GM12878 (cell line): ENCODE data around the gene NPC1. TPM values are rescaled to one million over a fixed set of nuclear protein-coding genes. Genes with fewer than 3 reads are reported as not detected.

Experiments
- ATAC-seq: fragments of 200-7000 bp; cut with Tn5 transposase; 3 replicates; pipeline ENCODE4 v1.9.1; 2020; ENCODE audit warnings: mild to moderate bottlenecking, moderate library complexity
- BruUV-seq: library from RNA; stranded (reverse); fragments of 400-500 nt; replicated peaks from 2 replicates; lab custom pipeline; 2021; lab: Mats Ljungman, UMichigan
- CTCF ChIA-PET: fragments of 300-600 bp; sonication (Branson Sonifier 250); formaldehyde crosslinking; extraction: SDS; loops from one replicate; lab custom pipeline; 2021; ENCODE audit warnings: inconsistent platforms; lab: Yijun Ruan, JAX
- POLR2A ChIA-PET: fragments of 350-600 bp; formaldehyde crosslinking; extraction: SDS; loops from one replicate; lab custom pipeline; 2021; ENCODE audit warnings: inconsistent platforms; lab: Charles Lee
- RAD21 ChIA-PET: fragments of 300-600 bp; sonication (Branson Sonifier 250); formaldehyde crosslinking; loops from one replicate; lab custom pipeline; 2023; ENCODE audit warnings: antibody characterized with exemption; ENCODE audit not compliant: unreplicated experiment; lab: Charles Lee
- SMC1A ChIA-PET: fragments of 300-600 bp; sonication (Branson Sonifier 250); formaldehyde crosslinking; loops from one replicate; lab custom pipeline; 2023; ENCODE audit not compliant: unreplicated experiment, uncharacterized antibody; lab: Charles Lee
- DNase-seq: peaks from one replicate; pipeline ENCODE4 v3.0.0-alpha.2; 2011; ENCODE audit warnings: low read depth, low spot score
- FAIRE-seq: peaks from 3 replicates; lab custom pipeline; 2011; peaks lifted over from hg19 to GRCh38; lab: Jason Lieb, UNC
- H2AFZ ChIP-seq: 2 replicates; pipeline ENCODE4 v1.6.0; 2011; ENCODE audit warnings: low read depth, low read length, control low read depth; ENCODE audit not compliant: control insufficient read depth
- H3K27ac ChIP-seq: 2 replicates; pipeline ENCODE4 v1.5.1; 2011; ENCODE audit warnings: control low read depth; ENCODE audit not compliant: control insufficient read depth, insufficient read depth
- H3K27me3 ChIP-seq, 2 experiments: replicated peaks in 1 of 2; 2 replicates each; pipeline versions ENCODE4 v1.6.0 to v1.6.1; 2011; ENCODE audit warnings: low read length in 1 of 2; ENCODE audit not compliant: control insufficient read depth in 2 of 2, insufficient read depth in 2 of 2
- H3K36me3 ChIP-seq, 2 experiments: 2 replicates each; pipeline ENCODE4 v1.5.1; 2011; ENCODE audit warnings: low read length in 1 of 2; ENCODE audit not compliant: control insufficient read depth in 2 of 2, insufficient read depth in 2 of 2
- H3K4me1 ChIP-seq: 2 replicates; pipeline ENCODE4 v1.6.1; 2011; ENCODE audit warnings: mild to moderate bottlenecking, low read length, moderate library complexity, mixed read lengths; ENCODE audit not compliant: control insufficient read depth, insufficient read depth
- H3K4me2 ChIP-seq: 2 replicates; pipeline ENCODE4 v1.6.0; 2011; ENCODE audit warnings: control low read depth; ENCODE audit not compliant: control insufficient read depth, insufficient read depth
- H3K4me3 ChIP-seq: fragments of 200-600 bp; sonication (generic); 2 replicates; pipeline ENCODE4 v1.5.1; 2016
- H3K79me2 ChIP-seq: 2 replicates; pipeline ENCODE4 v1.6.0; 2011; ENCODE audit warnings: low read length; ENCODE audit not compliant: control insufficient read depth, insufficient read depth
- H3K9ac ChIP-seq: 2 replicates; pipeline ENCODE4 v1.8.0; 2011; ENCODE audit warnings: low read length, control low read depth, mixed read lengths; ENCODE audit not compliant: control insufficient read depth, insufficient read depth
- H3K9me3 ChIP-seq: replicated peaks from 3 replicates; pipeline ENCODE4 v1.5.1; 2011; ENCODE audit warnings: mild to moderate bottlenecking, low read length; ENCODE audit not compliant: control insufficient read depth, insufficient read depth
- H4K20me1 ChIP-seq: 2 replicates; pipeline ENCODE4 v1.6.0; 2011; ENCODE audit not compliant: control insufficient read depth, insufficient read depth
- CHD1 ChIP-seq: IDR thresholded peaks from 2 replicates; pipeline ENCODE4 v1.6.1; 2012; ENCODE audit warnings: low read depth, low read length, improper control_type of control experiment
- ETV6 ChIP-seq, 2 experiments: fragments of 450-650 bp in 1 of 2; IDR thresholded peaks in 1 of 2; conservative IDR thresholded peaks in 1 of 2; 2 replicates each; pipeline ENCODE4 v1.6.1; 2014; ENCODE audit warnings: antibody characterized with exemption in 1 of 2, borderline replicate concordance in 1 of 2, low read depth in 1 of 2, mild to moderate bottlenecking in 1 of 2, moderate library complexity in 1 of 2
- FOS ChIP-seq: IDR thresholded peaks from 3 replicates; pipeline ENCODE4 v1.6.1; 2011; ENCODE audit warnings: borderline replicate concordance; ENCODE audit not compliant: insufficient read length; ENCODE audit errors: extremely low read depth
- HDGF ChIP-seq: fragments of 450-650 bp; IDR thresholded peaks from 2 replicates; pipeline ENCODE4 v1.6.1; 2016; ENCODE audit warnings: antibody characterized with exemption
- KDM1A ChIP-seq: fragments of 200-600 bp; sonication (generic); IDR thresholded peaks from 2 replicates; pipeline ENCODE4 v1.6.1; 2016; ENCODE audit warnings: borderline replicate concordance
- LARP7 ChIP-seq: fragments of 450-650 bp; IDR thresholded peaks from 2 replicates; pipeline ENCODE4 v1.6.1; 2017; ENCODE audit warnings: mild to moderate bottlenecking
- MEF2A ChIP-seq: IDR thresholded peaks from 2 replicates; pipeline ENCODE4 v1.6.1; 2011; ENCODE audit warnings: low read depth, mild to moderate bottlenecking, low read length, moderate library complexity; ENCODE audit not compliant: insufficient read depth
- POLR2AphosphoS2 ChIP-seq: IDR thresholded peaks from 2 replicates; pipeline ENCODE4 v1.6.1; 2011; ENCODE audit warnings: low read depth, mild to moderate bottlenecking, low read length, improper control_type of control experiment, moderate library complexity
- RBBP5 ChIP-seq: fragments of 200-600 bp; sonication (generic); conservative IDR thresholded peaks from 2 replicates; pipeline ENCODE4 v1.6.1; 2016
- RFX5 ChIP-seq: IDR thresholded peaks from 2 replicates; pipeline ENCODE4 v1.6.1; 2011; ENCODE audit warnings: low read depth, low read length, improper control_type of control experiment
- SKIL ChIP-seq: fragments of 450-650 bp; IDR thresholded peaks from 2 replicates; pipeline ENCODE4 v1.6.1; 2017; ENCODE audit warnings: mild to moderate bottlenecking, low read depth, inconsistent platforms; ENCODE audit not compliant: poor library complexity, severe bottlenecking
- SMARCA5 ChIP-seq: fragments of 450-650 bp; IDR thresholded peaks from 2 replicates; pipeline ENCODE4 v1.6.1; 2017; ENCODE audit warnings: mild to moderate bottlenecking
- SREBF1 ChIP-seq: IDR thresholded peaks from 2 replicates; pipeline ENCODE4 v1.6.1; 2012; ENCODE audit warnings: mild to moderate bottlenecking, low read length
- SUPT20H ChIP-seq: IDR thresholded peaks from 2 replicates; pipeline ENCODE4 v1.6.1; 2011; ENCODE audit warnings: low read depth, mild to moderate bottlenecking, low read length, moderate library complexity, borderline replicate concordance; ENCODE audit not compliant: control insufficient read depth
- TCF12 ChIP-seq: IDR thresholded peaks from 2 replicates; pipeline ENCODE4 v1.6.1; 2011; ENCODE audit warnings: low read depth, mild to moderate bottlenecking, low read length
- ZBED1 ChIP-seq: IDR thresholded peaks from 2 replicates; pipeline ENCODE4 v1.6.1; 2016; ENCODE audit warnings: borderline replicate concordance
- WGBS: methylation state at CpG from one replicate; pipeline ENCODE4 v1.1.6; 2016; ENCODE audit warnings: low lambda C conversion rate; ENCODE audit not compliant: insufficient replicate concordance, insufficient coverage; ENCODE audit errors: missing lambda C conversion rate; 5-methylcytosine and 5-hydroxymethylcytosine counted together
- in situ Hi-C: fragments of 300-500 bp; cut with MboI; formaldehyde crosslinking; loops from 9 replicates; pipeline ENCODE4 v1.14.3; 2018; ENCODE audit warnings: mixed read lengths
- intact Hi-C: fragments of 100-400 bp; cut with micrococcal nuclease; formaldehyde crosslinking; loops from one replicate; pipeline ENCODE4 v1.14.2; 2022; ENCODE audit not compliant: unreplicated experiment
- polyA plus RNA-seq, 11 experiments: library from polyadenylated mRNA; depleted of rRNA in 4 of 11; unstranded in 6 of 11; stranded (reverse) in 5 of 11; fragments of >200 nt; fragmentation: Nextera tagmentation in 4 of 11; fragmentation: Illumina TruSeq in 1 of 11; extraction: Ambion mirVana in 4 of 11; extraction: Trizol in 1 of 11; gene quantifications; 1 replicate in 1 of 11; 2 replicates in 10 of 11; pipeline versions ENCODE4 v1.2.1 to v1.2.3, GENCODE V29; 2011 to 2016; ENCODE audit warnings: inconsistent platforms in 2 of 11, missing spikeins in 2 of 11, low read depth in 1 of 11
- total RNA-seq, 4 experiments: library from RNA; depleted of rRNA in 3 of 4; stranded (reverse); fragments of >200 nt in 3 of 4; fragmentation: Illumina TruSeq in 1 of 4; extraction: Trizol in 1 of 4; gene quantifications; 2 replicates each; pipeline versions ENCODE4 v1.2.1 to v1.2.3, GENCODE V29; 2013 to 2021
- TF ChIP-seq, protein P1 (sequence below), 3 experiments: IDR thresholded peaks in 2 of 3; conservative IDR thresholded peaks in 1 of 3; 2 replicates each; pipeline ENCODE4 v1.5.1; 2011; ENCODE audit warnings: low read depth in 3 of 3, low read length in 3 of 3, mild to moderate bottlenecking in 3 of 3, control low read depth in 2 of 3, moderate library complexity in 2 of 3, inconsistent platforms in 1 of 3, mixed read lengths in 1 of 3; ENCODE audit not compliant: control insufficient read depth in 2 of 3, insufficient read depth in 1 of 3; ENCODE audit errors: extremely low read depth in 1 of 3
- TF ChIP-seq, protein P2 (sequence below): fragments of 450-650 bp; IDR thresholded peaks from 2 replicates; pipeline ENCODE4 v1.6.1; 2017; ENCODE audit warnings: borderline replicate concordance
- TF ChIP-seq, protein P3 (sequence below): IDR thresholded peaks from 2 replicates; pipeline ENCODE4 v1.6.1; 2012; ENCODE audit warnings: low read depth, low read length, improper control_type of control experiment

Gene NPC1
- total and polyA plus RNA-seq, 10 of the 15 experiments (the other 5 are each of a cell fraction or from before 2014, with no cell fraction given), result 10.1 to 45.2 (median 19.4) TPM

DNA sequence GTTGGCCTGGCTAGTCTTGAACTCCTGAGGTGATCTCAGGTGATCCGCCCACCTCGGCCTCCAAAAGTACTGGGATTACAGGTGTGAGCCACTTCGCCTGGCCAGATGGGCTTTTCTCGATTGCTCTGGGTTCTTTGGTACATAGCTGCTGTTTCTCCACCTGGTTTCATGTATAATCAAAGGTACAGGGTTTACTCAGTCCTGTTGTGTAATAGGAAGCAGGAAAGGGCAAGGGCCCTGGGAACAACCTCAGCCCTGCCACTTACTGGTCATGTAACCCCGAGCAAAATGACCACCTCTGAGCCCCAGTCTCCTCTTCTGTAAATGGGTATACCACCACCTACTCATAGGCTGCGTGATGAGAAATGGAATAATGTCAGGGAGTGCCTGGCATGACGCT lies 49.0 kb downstream of the NPC1 start (continued):
- TF ChIP-seq POLR2AphosphoS2 (no peak), MEF2A (no peak), ZBED1 (no peak), HDGF (no peak), CHD1 (no peak)
- TF ChIP-seq, protein P1, sequence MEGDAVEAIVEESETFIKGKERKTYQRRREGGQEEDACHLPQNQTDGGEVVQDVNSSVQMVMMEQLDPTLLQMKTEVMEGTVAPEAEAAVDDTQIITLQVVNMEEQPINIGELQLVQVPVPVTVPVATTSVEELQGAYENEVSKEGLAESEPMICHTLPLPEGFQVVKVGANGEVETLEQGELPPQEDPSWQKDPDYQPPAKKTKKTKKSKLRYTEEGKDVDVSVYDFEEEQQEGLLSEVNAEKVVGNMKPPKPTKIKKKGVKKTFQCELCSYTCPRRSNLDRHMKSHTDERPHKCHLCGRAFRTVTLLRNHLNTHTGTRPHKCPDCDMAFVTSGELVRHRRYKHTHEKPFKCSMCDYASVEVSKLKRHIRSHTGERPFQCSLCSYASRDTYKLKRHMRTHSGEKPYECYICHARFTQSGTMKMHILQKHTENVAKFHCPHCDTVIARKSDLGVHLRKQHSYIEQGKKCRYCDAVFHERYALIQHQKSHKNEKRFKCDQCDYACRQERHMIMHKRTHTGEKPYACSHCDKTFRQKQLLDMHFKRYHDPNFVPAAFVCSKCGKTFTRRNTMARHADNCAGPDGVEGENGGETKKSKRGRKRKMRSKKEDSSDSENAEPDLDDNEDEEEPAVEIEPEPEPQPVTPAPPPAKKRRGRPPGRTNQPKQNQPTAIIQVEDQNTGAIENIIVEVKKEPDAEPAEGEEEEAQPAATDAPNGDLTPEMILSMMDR (IDR thresholded peaks at IDR 0.05 in 2 of 3, conservative IDR thresholded peaks at IDR 0.05 in 1 of 3; ENCODE audit: control insufficient read depth in 2 of 3, extremely low read depth in 1 of 3, insufficient read depth in 1 of 3, low read depth in 3 of 3, low read length in 3 of 3), result no peak
- TF ChIP-seq, protein P2, sequence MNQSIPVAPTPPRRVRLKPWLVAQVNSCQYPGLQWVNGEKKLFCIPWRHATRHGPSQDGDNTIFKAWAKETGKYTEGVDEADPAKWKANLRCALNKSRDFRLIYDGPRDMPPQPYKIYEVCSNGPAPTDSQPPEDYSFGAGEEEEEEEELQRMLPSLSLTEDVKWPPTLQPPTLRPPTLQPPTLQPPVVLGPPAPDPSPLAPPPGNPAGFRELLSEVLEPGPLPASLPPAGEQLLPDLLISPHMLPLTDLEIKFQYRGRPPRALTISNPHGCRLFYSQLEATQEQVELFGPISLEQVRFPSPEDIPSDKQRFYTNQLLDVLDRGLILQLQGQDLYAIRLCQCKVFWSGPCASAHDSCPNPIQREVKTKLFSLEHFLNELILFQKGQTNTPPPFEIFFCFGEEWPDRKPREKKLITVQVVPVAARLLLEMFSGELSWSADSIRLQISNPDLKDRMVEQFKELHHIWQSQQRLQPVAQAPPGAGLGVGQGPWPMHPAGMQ, result no peak
- TF ChIP-seq, all 136 proteins: peak for 0

GRCh38 chr18:23536204-23536603 lies 50.1 kb downstream of the NPC1 start:
- peaks cover 21% of the 10 kb centered on the region for H3K4me1 ChIP-seq
- H3K27me3 ChIP-seq, result no peaks in the 10 kb centered on the region
- ChIA-PET CTCF (interaction anchor here (0.6 kb wide), 1 partner anchor 89 kb away, joined by 4 read pairs; no protein-coding TSS in a partner anchor), SMC1A (no interaction called here), POLR2A (no interaction called here), RAD21 (no interaction called here)
- no peak overlapping the region for H3K4me2 ChIP-seq
- FAIRE-seq (no peak), ATAC-seq (no peak), DNase-seq (no peak)
- in situ Hi-C loops, result no loop called here
- no peak overlapping the region for H3K27ac ChIP-seq
- TF ChIP-seq SMARCA5 (no peak), FOS (no peak), RBBP5 (no peak), SKIL (no peak), SUPT20H (no peak), SREBF1 (no peak), ETV6 (conservative IDR thresholded peaks at IDR 0.05 in 1 of 2, IDR thresholded peaks at IDR 0.05 in 1 of 2; ENCODE audit: borderline replicate concordance in 1 of 2, low read depth in 1 of 2) (no peak), KDM1A (no peak), RFX5 (no peak), TCF12 (no peak), LARP7 (no peak)
- TF ChIP-seq, protein P3, sequence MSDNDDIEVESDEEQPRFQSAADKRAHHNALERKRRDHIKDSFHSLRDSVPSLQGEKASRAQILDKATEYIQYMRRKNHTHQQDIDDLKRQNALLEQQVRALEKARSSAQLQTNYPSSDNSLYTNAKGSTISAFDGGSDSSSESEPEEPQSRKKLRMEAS, result no peak
- H3K4me3 ChIP-seq, result no peak overlapping the region
- no peak overlapping the region for H2AFZ ChIP-seq
- H3K9ac ChIP-seq, result no peak overlapping the region
- H4K20me1 ChIP-seq, result no peaks in the 10 kb centered on the region
- intact Hi-C loops, result no loop called here
- WGBS, result 96% methylated on average over 5 of the region's 5 CpGs
- H3K36me3 ChIP-seq, result peaks cover 36 to 44% of the 10 kb centered on the region in 2 experiments
- H3K79me2 ChIP-seq, result no peaks in the 10 kb centered on the region
- H3K9me3 ChIP-seq, result no peaks in the 10 kb centered on the region
- no TSS peak for BruUV-seq
